HEK293 (cell line): ENCODE measurements around the gene PLSCR3.

Experiments
- CTCF ChIA-PET: fragments of 350-600 bp; formaldehyde crosslinking; extraction: SDS; loops from one replicate; lab custom pipeline; 2021; ENCODE audit warnings: antibody characterized with exemption; lab: Yijun Ruan, JAX
- POLR2A ChIA-PET: fragments of 300-600 bp; formaldehyde crosslinking; extraction: SDS; loops from one replicate; lab custom pipeline; 2020; ENCODE audit warnings: antibody characterized with exemption, inconsistent platforms; lab: Yijun Ruan, JAX
- H3K27ac ChIP-seq: fragments of 200-500 bp; sonication (Bioruptor generic); 2 replicates; pipeline ENCODE4 v1.5.1; 2014; ENCODE audit warnings: low read depth, low read length, control low read depth, inconsistent platforms; ENCODE audit errors: extremely low read depth
- H3K36me3 ChIP-seq, 2 experiments: fragments of 200-500 bp in 1 of 2; sonication (Bioruptor generic) in 1 of 2; 1 replicate in 1 of 2; 2 replicates in 1 of 2; pipeline ENCODE4 v1.5.1; 2014 to 2017; ENCODE audit warnings: inconsistent platforms in 2 of 2, low read length in 2 of 2; ENCODE audit not compliant: control insufficient read depth in 2 of 2, insufficient read depth in 1 of 2
- H3K4me1 ChIP-seq: fragments of 200-500 bp; sonication (Bioruptor generic); 2 replicates; pipeline ENCODE4 v1.5.1; 2014; ENCODE audit warnings: mild to moderate bottlenecking, low read length, inconsistent platforms; ENCODE audit not compliant: control insufficient read depth, insufficient read depth
- H3K4me3 ChIP-seq: 2 replicates; pipeline ENCODE4 v1.5.1; 2011; ENCODE audit warnings: low read depth, mild to moderate bottlenecking, control low read depth, low read length, moderate library complexity
- H3K9me3 ChIP-seq: fragments of 200-500 bp; sonication (Bioruptor generic); 2 replicates; pipeline ENCODE4 v1.5.1; 2014; ENCODE audit warnings: low read depth, low read length, inconsistent platforms; ENCODE audit not compliant: control insufficient read depth, insufficient read depth
- AEBP2 ChIP-seq: fragments of 450-650 bp; formaldehyde crosslinking; IDR thresholded peaks from 2 replicates; pipeline ENCODE4 v1.5.1; 2016; ENCODE audit warnings: missing biosample characterization, missing genetic modification characterization, borderline replicate concordance
- CTCF ChIP-seq: fragments of 450-650 bp; formaldehyde crosslinking; IDR thresholded peaks from 2 replicates; pipeline ENCODE4 v1.5.1; 2016; ENCODE audit warnings: missing biosample characterization, missing genetic modification characterization
- GFI1B ChIP-seq: fragments of 450-650 bp; formaldehyde crosslinking; IDR thresholded peaks from 2 replicates; pipeline ENCODE4 v1.5.1; 2016; ENCODE audit warnings: missing biosample characterization, missing genetic modification characterization
- HIC1 ChIP-seq: fragments of 450-650 bp; formaldehyde crosslinking; IDR thresholded peaks from 2 replicates; pipeline ENCODE4 v1.5.1; 2016; ENCODE audit warnings: missing biosample characterization, missing genetic modification characterization
- OSR2 ChIP-seq: fragments of 450-650 bp; formaldehyde crosslinking; IDR thresholded peaks from 2 replicates; pipeline ENCODE4 v1.5.1; 2016; ENCODE audit warnings: missing biosample characterization, missing genetic modification characterization
- PRDM4 ChIP-seq: fragments of 450-650 bp; formaldehyde crosslinking; IDR thresholded peaks from 2 replicates; pipeline ENCODE4 v1.5.1; 2017; ENCODE audit warnings: missing biosample characterization, missing genetic modification characterization
- WT1 ChIP-seq: fragments of 450-650 bp; formaldehyde crosslinking; IDR thresholded peaks from 2 replicates; pipeline ENCODE4 v1.5.1; 2016; ENCODE audit warnings: missing biosample characterization, missing genetic modification characterization
- ZBTB6 ChIP-seq: fragments of 450-650 bp; formaldehyde crosslinking; IDR thresholded peaks from 2 replicates; pipeline ENCODE4 v1.5.1; 2017; ENCODE audit warnings: missing biosample characterization, missing genetic modification characterization
- ZBTB8A ChIP-seq: fragments of 450-650 bp; formaldehyde crosslinking; IDR thresholded peaks from 2 replicates; pipeline ENCODE4 v1.5.1; 2016; ENCODE audit warnings: missing biosample characterization, missing genetic modification characterization
- ZNF138 ChIP-seq: fragments of 450-650 bp; formaldehyde crosslinking; IDR thresholded peaks from 2 replicates; pipeline ENCODE4 v1.5.1; 2016; ENCODE audit warnings: missing biosample characterization, missing genetic modification characterization, borderline replicate concordance
- ZNF366 ChIP-seq: fragments of 450-650 bp; formaldehyde crosslinking; conservative IDR thresholded peaks from 2 replicates; pipeline ENCODE4 v1.5.1; 2016; ENCODE audit warnings: missing biosample characterization, missing genetic modification characterization
- ZNF37A ChIP-seq: fragments of 450-650 bp; IDR thresholded peaks from 2 replicates; pipeline ENCODE4 v1.5.1; 2018; ENCODE audit warnings: missing biosample characterization, missing genetic modification characterization
- ZNF48 ChIP-seq: fragments of 450-650 bp; formaldehyde crosslinking; IDR thresholded peaks from 2 replicates; pipeline ENCODE4 v1.5.1; 2016; ENCODE audit warnings: missing biosample characterization, missing genetic modification characterization
- ZNF513 ChIP-seq: fragments of 450-650 bp; IDR thresholded peaks from 2 replicates; pipeline ENCODE4 v1.5.1; 2018; ENCODE audit warnings: missing biosample characterization, missing genetic modification characterization
- ZNF549 ChIP-seq: fragments of 450-650 bp; IDR thresholded peaks from 2 replicates; pipeline ENCODE4 v1.5.1; 2018; ENCODE audit warnings: missing biosample characterization, missing genetic modification characterization, mild to moderate bottlenecking, inconsistent platforms, moderate library complexity
- ZNF600 ChIP-seq: fragments of 450-650 bp; formaldehyde crosslinking; IDR thresholded peaks from 2 replicates; pipeline ENCODE4 v1.5.1; 2016; ENCODE audit warnings: missing biosample characterization, missing genetic modification characterization
- ZNF621 ChIP-seq: fragments of 450-650 bp; formaldehyde crosslinking; IDR thresholded peaks from 2 replicates; pipeline ENCODE4 v1.5.1; 2017; ENCODE audit warnings: missing biosample characterization, missing genetic modification characterization
- ZSCAN23 ChIP-seq: fragments of 450-650 bp; formaldehyde crosslinking; IDR thresholded peaks from 2 replicates; pipeline ENCODE4 v1.5.1; 2016; ENCODE audit warnings: missing biosample characterization, missing genetic modification characterization

The PLSCR3 gene

GRCh38 chr17:7361906-7362305 is 32.4 kb downstream of the PLSCR3 start (continued):
- no peak for TF ChIP-seq ZBTB6 (tag by site-specific recombination)

GRCh38 chr17:7357381-7357780 is 36.9 kb downstream of the PLSCR3 start:
- no peak overlapping the region for H3K4me3 ChIP-seq
- CTCF ChIA-PET, result interaction anchor here (1.7 to 4.3 kb wide), 8 partner anchors 9 to 202 kb away, joined by 3 to 87 read pairs (median 17); partner anchors contain the start of genes SENP3, TMEM102, TMEM256 and TNFSF13
- H3K36me3 ChIP-seq, result no peaks in the 10 kb centered on the region
- H3K9me3 ChIP-seq, result no peaks in the 10 kb centered on the region
- peaks cover under 1% of the 10 kb centered on the region; the same call in 1 of the 2 replicates for H3K4me1 ChIP-seq
- POLR2A ChIA-PET, result interaction anchor here (0.6 to 3.4 kb wide), 2 partner anchors 47 to 313 kb away, joined by 4 to 29 read pairs; partner anchors contain the start of gene TMEM256
- TF ChIP-seq ZNF600 (tag by site-specific recombination) (0 out of 2 replicates have a peak, but pooled peaks have one; percentile 17), ZBTB8A (tag by site-specific recombination) (no peak), ZNF366 (peak; percentile 39; the same call in 1 of the 2 replicates), ZNF513 (tag by site-specific recombination) (peak; percentile 90)
- TF ChIP-seq, all 188 proteins: peak for 3
- no peak overlapping the region for H3K27ac ChIP-seq

- POLR2A ChIA-PET, result interaction anchor here (0.6 to 3.4 kb wide), 7 partner anchors 27 to 312 kb away, joined by 3 to 29 read pairs (median 6); partner anchors contain the start of gene TMEM256
These were observed 37.6 kb downstream of the PLSCR3 start for GRCh38 chr17:7356756-7357155.

More at GRCh38 chr17:7356756-7357155, 37.6 kb downstream of the PLSCR3 start:
- Histone ChIP-seq H3K27ac (no peak overlapping the region), H3K4me1 (peaks cover 3% of the 10 kb centered on the region), H3K4me3 (no peak overlapping the region), H3K36me3 (no peaks in the 10 kb centered on the region), H3K9me3 (no peaks in the 10 kb centered on the region)
- TF ChIP-seq CTCF (tag by site-specific recombination), result no peak
- TF ChIP-seq ZNF138, result no peak
- no peak for TF ChIP-seq ZNF366
- TF ChIP-seq GFI1B (tag by site-specific recombination), result no peak
- no peak for TF ChIP-seq OSR2 (tag by site-specific recombination)
- no peak for TF ChIP-seq ZSCAN23 (tag by site-specific recombination)
- no peak for TF ChIP-seq ZNF48 (tag by site-specific recombination)
- TF ChIP-seq AEBP2 (tag by site-specific recombination), result no peak
- no peak for TF ChIP-seq WT1 (tag by site-specific recombination)
- TF ChIP-seq HIC1 (tag by site-specific recombination), result no peak
- TF ChIP-seq ZNF549 (tag by site-specific recombination), result no peak
- no peak for TF ChIP-seq ZNF621 (tag by site-specific recombination)
- no peak for TF ChIP-seq ZNF37A (tag by site-specific recombination)
- TF ChIP-seq PRDM4 (tag by site-specific recombination), result no peak
- CTCF ChIA-PET, result interaction anchor here (0.7 to 4.3 kb wide), 29 partner anchors 9 to 332 kb away, joined by 3 to 87 read pairs (median 8); partner anchors contain the start of genes CHRNB1, FGF11, SENP3 and SLC35G6
